Occipital lobe (tissue), 2 donors: Measurements from ENCODE around the gene COL9A2. TPM values are rescaled to one million over a fixed set of nuclear protein-coding genes. Genes with fewer than 3 reads are reported as not detected.
"Not testable (repeated sequence)": the region's sequence is repeated elsewhere in the genome, so short reads cannot be mapped to it uniquely, and the experiment has no call there.

ENCODE experiments used
- DNase-seq: peaks from one replicate; lab custom pipeline; 2025; lab: John Stamatoyannopoulos, UW
- total RNA-seq: library from RNA; depleted of rRNA; stranded (reverse); fragments of >200 nt; gene quantifications from one replicate; pipeline ENCODE4 v1.2.3, GENCODE V29; 2014

COL9A2 gene
- total RNA-seq: 17.5 TPM

GRCh38 chr1:40316595-40317393, at the start of gene COL9A2:
TSS of gene COL9A2 (minus strand) at chr1:40317286. CDS start at chr1:40317197, 89 bp downstream.
- DNase-seq: peak; percentile 57

DNA sequence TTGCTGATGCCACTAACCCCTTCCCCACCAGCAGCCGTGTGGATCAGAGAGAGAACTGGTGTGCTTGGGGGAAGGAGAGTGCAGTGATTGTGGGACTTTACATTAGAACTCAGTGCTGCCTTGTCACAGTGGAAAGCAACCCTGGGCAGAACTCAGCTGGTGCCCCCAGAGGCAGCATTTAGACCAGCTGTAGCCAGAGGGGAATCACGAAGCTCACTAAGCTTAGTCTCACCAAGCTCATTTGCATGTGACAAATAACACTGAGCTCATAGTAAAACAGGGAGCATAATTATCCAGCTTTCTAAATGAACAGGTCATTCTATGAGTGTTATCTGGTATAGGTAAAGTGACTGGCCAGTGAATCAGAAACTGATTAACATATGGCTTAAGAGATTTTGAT, 46.6 kb upstream of the COL9A2 start:
- no peak for DNase-seq

GRCh38 chr1:40362699-40363098, 45.6 kb upstream of the COL9A2 start:
- DNase-seq: no peak

DNA sequence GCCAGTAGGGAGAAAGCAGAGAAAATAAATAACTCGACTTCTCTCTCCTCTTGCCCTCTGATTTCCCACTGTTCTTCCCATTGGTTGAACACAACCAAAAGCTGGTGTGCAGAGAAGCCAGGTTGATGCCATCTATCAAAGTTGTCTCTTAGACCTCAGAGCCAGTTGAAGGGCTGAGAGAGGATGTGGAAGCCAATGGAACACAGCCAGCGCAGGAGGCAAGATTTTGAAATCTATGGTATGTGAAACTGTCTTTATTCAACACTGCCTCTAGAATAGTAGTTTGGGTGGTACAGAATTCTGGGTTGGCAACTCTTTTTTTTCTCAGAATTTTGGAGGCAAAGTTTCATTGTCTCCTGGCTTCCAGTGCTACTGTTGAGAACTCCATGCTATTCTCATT, 45.1 kb upstream of the COL9A2 start:
- no peak for DNase-seq

GRCh38 chr1:40361637-40362036, 44.6 kb upstream of the COL9A2 start:
- no peak for DNase-seq

DNA sequence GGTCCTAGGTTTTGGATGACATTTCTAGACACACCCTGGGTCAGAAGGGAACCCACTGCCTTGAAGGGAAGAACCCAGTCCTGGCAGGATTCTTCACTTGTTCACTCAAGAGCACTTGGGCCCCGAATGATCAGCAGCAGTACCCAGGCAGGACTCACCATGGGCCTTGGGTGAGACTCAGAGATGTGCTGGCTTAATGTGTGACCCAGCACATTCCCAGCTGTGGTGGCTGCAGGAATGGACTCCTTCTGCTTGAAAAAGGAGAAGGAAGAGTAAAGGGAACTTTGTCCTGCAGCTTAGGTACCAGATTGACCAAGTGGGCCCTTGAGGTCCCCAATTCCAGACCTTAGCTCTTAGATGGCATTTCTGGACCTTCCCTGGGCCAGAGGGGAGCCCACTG, 44.1 kb upstream of the COL9A2 start:
- no peak for DNase-seq

- no peak for DNase-seq
Measured at GRCh38 chr1:40360631-40361030, 43.5 kb upstream of the COL9A2 start.

DNA sequence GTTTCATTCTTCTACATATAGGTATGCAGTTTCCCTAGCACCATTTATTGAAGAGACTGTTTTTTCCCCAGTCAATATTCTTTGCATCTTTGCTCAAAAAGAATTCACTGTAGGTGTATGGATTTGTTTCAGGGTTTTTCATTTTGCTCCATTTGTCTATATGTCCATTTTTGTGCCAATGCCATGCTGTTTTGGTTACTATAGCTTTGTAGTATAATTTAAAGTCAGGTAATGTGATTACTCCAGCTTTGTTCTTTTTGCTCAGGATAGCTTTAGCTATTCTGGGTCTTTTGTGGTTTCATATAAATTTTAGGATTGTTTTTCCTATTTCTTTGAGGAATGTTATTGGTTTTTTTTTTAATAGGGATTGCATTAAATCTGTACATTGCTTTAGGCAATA, 40.5 kb upstream of the COL9A2 start:
- no peak for DNase-seq

- DNase-seq: no peak
Measured at GRCh38 chr1:40353082-40353481, 36.0 kb upstream of the COL9A2 start.

DNA sequence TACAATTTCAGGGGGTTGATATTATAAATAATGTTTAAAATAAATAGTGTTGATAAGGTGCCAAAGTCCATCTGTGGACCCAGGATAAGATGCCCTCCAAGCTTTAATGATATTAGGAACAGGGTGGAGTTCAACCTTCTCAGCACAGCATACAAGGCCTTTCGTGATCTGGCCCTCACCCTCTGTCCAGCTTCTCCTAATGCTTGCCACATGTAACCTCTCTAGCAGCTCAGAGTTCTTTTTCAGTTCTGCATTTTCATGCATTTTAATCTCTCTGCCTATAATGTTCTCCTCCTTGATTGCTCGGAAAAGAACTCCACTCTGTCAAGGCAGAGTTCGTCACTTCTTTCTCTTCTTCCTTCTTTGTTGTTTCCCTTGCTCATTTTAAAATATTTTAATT, 35.0 kb upstream of the COL9A2 start:
- no peak for DNase-seq

DNA sequence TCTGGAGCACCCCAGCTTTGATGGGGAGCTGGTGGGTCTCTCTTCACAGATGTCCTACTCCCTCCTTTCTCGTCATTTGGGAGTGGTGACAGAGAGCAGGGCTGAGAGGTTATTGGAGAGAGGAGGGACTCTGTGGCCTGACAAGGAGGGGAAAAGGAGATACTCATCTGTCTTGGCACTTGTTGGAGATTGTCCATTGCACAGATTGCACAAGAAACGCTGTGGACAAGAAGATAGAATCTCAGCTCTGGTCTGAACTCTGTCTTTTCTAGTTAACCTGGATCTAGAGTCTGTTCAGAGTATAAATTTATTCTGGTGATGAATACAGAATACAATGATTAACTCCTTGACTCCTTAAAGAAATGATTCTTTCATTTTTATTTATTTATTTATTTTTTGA, 34.0 kb upstream of the COL9A2 start:
- DNase-seq: no peak

DNA sequence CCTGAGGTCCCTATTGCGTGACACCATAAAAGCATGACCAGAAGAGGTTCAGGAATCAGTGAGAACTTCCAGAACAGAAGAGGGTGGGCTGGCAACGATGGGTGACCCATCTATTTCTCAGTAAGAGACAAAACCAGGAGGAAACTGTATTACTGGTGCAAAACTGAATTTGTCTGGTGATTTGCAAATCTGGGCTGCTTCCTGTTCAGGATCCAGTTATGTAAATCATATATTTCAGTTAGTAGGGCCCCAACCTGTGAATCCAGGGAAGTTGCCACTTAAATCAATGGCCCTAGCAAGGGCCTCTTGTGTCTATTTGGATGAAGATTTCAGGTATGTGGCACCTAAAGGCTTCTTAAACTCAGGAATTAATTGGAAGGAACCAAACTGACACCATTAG, 33.3 kb upstream of the COL9A2 start:
- DNase-seq: no peak

DNA sequence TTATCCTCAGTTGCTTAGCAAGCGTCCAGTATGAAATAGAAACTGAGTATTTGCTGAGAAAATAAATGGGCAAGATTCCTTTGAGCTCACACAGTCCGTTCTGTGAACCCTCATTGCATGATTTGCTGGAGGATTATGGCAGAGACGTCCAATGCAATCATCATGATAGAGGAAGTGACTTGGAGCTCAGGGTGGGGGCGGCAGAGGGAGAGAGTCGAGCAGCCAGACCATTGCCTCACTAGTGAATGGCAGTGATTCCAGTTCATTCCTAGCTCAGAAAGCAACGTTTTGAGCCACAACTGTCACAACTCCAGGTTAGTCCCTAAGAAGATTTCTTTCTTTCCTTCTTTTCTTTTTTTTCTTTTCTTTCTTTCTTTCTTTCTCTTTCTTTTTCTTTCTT, 27.5 kb upstream of the COL9A2 start:
- DNase-seq: no peak

GRCh38 chr1:40342381-40342717, 25.3 kb upstream of the COL9A2 start:
- not testable (repeated sequence) for DNase-seq

DNA sequence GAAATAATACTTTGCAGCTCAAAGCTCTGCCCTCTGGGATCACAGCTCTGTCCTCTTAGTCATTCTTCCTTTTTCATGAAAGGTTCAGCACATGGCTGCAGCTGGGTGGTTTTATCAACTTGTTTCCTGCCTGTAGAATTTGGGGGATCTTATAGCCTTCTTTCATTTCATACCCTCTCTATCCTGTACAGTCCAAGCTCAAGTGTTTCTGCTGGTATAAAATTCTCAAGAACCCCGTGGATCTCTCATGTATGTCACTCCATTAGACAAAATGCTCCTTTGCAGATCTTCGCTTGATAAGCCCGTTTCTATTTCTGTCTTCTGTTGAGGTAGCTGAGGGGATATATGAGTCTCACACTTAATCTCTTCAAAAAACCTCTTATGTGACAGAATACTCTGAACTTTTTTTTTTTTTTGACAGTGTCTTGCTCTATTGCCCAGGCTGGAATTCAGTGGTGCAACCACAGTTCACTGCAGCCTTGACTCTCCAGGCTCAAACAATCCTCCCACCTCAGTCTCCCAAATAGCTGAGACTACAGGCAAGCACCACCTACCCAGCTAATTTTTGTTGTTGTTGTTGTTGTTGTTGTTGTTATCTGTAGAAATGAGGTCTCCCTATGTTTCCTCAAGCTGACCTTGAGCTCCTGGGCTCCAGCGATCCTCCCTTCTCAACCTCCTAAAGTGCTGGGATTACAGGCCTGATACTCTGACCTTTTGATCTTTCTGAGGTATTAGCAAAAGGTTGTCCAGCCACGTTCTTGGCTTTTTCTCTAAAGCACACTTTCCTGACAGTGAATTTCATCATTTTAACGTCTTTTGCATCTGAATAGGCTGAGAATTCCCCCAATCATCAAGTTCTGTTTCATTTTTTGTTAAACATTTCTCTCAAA, 24.6 kb upstream of the COL9A2 start:
- no peak for DNase-seq

DNA sequence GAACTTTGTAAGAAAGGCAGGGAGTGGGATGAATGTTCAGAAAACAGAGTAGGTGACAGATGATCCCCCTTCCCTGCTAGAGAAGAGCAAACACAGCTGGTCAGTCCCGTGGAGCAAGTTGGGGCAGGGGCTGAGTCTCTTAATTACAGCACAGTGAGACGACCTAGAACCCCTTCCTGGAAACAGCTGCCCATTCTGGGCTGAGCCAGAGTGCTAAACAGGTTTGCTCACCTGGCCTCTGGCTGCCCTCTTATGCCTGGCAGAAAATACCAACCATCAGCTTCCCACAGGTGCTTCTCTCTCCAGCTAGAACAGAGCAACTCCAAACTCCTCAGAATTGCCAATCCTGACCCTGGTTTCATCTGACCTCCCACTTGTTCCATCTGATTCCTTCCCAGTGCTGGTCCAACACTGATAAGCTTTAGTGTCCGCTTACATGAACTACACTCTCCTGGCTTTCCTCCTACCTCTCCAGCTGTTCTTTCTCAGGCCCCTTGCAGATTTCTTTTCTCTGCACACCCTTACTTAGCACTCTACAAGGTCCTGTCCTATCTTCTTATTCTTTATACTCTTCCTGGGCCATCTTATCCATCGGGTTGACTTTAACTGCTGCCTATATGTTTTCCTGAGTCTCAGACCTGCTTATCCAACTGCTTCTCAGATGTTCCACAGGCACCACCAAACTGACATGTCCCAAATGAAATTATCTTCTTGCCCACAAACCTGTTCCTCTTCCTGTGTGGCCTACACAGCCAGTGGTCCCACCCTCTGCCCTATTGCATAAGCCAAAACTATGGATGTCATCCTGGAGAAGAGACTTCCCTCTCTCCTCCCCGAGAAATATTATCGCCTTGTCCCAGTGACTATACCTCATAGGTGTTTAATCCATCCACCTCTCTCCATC, 22.6 kb upstream of the COL9A2 start:
- DNase-seq: no peak

GRCh38 chr1:40338745-40339419, 21.8 kb upstream of the COL9A2 start:
- peak; percentile 18 for DNase-seq

- DNase-seq: no peak
Measured at GRCh38 chr1:40337443-40337842, 20.4 kb upstream of the COL9A2 start.

- no peak for DNase-seq
Measured at GRCh38 chr1:40332695-40333094, 15.6 kb upstream of the COL9A2 start.

DNA sequence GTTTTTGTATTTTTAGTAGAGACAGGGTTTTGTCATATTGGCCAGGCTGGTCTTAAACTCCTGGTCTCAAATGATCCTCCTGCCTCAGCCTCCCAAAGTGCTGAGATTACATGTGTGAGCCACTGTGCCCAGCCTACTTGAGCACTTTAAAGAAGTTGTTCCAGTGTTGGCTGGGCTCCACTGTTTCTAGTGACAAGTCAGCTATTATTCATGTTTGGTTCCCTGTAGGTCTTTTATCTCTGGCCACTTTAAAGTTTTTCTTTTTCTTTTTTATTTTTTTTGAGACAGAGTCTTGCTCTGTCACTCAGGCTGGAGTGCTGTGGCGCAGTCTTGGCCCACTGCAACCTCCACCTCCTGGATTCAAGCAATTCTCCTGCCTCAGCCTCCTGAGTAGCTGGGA, 14.3 kb upstream of the COL9A2 start:
- DNase-seq: not testable (repeated sequence)

DNA sequence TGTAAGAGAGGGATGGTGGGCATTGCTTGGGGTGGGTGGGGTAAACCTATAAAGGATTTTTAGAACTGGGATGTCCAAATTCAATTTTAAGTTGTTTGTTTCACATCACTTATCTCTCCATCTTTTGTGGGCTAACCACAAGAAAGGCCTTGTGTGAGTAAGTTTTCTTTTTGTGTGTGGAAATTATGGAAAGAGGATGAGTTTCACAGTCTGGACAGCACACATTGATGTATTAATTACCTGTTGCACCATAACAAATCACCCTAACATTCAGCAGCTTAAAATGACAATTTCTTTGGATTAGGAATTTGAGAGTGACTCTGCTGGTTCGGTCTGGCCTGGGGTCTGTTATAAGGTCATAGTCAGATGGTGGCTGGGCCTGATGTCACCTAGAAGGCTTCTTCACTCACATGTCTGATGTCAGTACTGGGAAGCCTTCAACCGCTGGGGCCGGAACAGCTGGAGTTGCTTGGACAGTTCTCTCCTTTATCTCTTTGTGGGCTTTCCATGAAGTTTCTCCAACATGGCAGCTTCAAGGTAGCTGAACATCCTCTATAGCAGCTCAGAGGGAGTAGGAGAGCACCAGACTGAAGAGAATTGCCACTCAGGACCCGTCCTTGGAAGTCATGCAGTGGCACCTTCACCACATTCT, 2.0 kb upstream of the COL9A2 start:
- DNase-seq: no peak
